DMS 273 (cell line): Measurements from ENCODE around the gene PIK3C2B.
A peak's percentile ranks its signal among the peaks of the same experiment; 100 is the strongest.
"Not testable (repeated sequence)": the region's sequence is repeated elsewhere in the genome, so short reads cannot be mapped to it uniquely, and the experiment has no call there.

Source experiments
- DNase-seq: peaks from one replicate; lab custom pipeline; 2025; ENCODE audit not compliant: unreplicated experiment; lab: John Stamatoyannopoulos, UW

The PIK3C2B gene, protein sequence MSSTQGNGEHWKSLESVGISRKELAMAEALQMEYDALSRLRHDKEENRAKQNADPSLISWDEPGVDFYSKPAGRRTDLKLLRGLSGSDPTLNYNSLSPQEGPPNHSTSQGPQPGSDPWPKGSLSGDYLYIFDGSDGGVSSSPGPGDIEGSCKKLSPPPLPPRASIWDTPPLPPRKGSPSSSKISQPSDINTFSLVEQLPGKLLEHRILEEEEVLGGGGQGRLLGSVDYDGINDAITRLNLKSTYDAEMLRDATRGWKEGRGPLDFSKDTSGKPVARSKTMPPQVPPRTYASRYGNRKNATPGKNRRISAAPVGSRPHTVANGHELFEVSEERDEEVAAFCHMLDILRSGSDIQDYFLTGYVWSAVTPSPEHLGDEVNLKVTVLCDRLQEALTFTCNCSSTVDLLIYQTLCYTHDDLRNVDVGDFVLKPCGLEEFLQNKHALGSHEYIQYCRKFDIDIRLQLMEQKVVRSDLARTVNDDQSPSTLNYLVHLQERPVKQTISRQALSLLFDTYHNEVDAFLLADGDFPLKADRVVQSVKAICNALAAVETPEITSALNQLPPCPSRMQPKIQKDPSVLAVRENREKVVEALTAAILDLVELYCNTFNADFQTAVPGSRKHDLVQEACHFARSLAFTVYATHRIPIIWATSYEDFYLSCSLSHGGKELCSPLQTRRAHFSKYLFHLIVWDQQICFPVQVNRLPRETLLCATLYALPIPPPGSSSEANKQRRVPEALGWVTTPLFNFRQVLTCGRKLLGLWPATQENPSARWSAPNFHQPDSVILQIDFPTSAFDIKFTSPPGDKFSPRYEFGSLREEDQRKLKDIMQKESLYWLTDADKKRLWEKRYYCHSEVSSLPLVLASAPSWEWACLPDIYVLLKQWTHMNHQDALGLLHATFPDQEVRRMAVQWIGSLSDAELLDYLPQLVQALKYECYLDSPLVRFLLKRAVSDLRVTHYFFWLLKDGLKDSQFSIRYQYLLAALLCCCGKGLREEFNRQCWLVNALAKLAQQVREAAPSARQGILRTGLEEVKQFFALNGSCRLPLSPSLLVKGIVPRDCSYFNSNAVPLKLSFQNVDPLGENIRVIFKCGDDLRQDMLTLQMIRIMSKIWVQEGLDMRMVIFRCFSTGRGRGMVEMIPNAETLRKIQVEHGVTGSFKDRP (N-terminal part only)

GRCh38 chr1:204494281-204495077, at the start of gene PIK3C2B:
TSS of gene PIK3C2B (minus strand) at chr1:204494805. CDS start at chr1:204469802, 25,003 bp downstream.
- DNase-seq, result peak; percentile 85

GRCh38 chr1:204544321-204544720, 49.7 kb upstream of the PIK3C2B start:
- no peak for DNase-seq

GRCh38 chr1:204541626-204542025, 47.0 kb upstream of the PIK3C2B start:
- no peak for DNase-seq

- no peak for DNase-seq
These were observed 38.2 kb upstream of the PIK3C2B start for GRCh38 chr1:204532832-204533231.

DNA sequence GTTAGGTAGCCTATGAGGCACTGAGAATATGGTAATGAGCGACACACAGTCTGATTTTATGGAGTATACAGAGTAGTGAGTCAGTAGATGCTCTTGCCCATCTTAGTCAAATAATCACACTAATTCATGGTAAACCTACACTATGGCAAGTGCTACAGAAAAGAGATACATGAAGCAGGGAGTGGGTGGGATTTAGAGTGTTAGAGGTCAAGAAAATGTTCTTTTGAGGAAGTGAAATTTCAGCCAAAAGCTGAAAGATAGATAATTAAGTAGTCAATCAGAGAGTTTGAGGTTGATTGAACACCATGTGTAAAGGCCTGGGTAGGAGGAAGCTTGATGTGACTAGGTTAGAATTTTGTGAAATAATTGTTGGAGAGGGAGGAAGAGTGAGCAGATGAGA, 36.3 kb upstream of the PIK3C2B start:
- DNase-seq, result no peak

DNA sequence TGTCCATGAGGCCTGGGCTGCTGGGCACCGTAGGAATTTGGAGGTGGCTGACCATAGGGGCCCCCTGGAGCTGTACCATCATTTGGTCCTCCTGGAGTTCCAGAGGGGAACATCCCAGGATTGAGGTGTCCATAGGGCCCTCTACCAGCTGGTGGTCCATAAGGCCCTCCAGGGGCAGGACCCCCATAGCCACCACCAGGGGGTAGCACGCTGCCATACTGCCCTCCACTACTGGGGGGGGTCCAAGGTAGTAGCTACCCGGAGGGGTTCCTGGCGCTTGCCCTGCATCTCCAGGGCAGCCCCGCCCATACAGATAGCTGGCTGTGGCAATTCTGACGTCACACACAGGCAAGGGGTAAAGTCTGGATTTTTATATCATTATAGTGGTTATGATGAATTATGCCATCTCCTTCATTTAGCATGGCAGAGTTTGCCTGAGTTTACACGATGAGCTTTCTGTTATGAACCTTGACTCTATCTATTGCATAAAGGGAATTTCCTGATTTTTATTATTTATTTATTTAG, 34.8 kb upstream of the PIK3C2B start:
- no peak for DNase-seq

- DNase-seq, result no peak
These were observed 34.1 kb upstream of the PIK3C2B start for GRCh38 chr1:204528677-204529076.

DNA sequence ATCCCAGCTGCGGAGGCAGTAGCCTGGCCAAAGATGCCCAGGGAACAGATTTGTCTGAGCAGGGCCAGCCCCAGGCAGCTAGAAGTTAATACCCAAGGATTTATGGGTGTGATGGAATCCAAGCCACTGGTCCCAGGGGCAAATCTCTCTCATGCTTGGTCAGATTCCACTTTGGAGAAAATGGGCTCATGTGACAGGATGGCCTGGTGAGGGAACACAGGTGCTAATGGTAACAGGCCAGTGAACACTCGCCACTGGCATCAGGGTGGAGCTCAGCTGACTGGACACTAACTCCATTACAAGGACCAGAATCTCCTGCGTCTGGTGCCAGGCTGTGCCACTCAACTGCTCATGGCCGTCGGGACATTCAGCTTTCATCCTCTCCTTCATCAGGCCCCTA, 33.6 kb upstream of the PIK3C2B start:
- DNase-seq, result no peak

- DNase-seq, result no peak
These were observed 30.4 kb upstream of the PIK3C2B start for GRCh38 chr1:204524986-204525385.

DNA sequence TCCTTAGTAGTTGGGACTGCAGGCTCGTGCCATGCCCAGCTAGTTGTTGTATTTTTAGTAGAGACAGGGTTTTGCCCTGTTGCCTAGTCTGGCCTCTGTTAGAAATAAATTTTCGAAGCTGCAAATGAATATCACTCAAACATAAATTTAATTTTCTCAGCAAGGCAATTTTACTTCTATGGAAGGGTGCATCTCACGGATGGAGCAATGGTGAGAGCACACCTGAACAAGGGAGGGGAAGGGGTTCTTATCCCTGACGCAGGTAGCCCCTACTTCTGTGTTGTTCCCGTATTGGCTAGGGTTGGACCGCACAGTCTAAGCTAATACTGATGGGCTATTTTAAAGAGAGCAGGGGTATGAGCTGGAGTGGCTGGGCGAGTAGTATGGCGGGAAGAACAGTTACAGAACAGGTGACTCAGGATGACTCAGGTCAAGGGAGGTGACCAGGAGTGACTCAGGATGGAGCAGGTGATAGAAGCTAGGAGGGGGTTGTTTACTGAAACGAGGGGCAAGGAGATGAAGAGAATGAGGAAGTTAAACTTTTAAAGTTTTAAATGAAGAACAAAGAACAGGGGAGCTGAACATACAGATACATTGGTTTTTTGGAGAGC, 29.1 kb upstream of the PIK3C2B start:
- no peak for DNase-seq

GRCh38 chr1:204521941-204522521, 27.4 kb upstream of the PIK3C2B start:
- DNase-seq, result not testable (repeated sequence)

- DNase-seq, result no peak
These were observed 26.5 kb upstream of the PIK3C2B start for GRCh38 chr1:204520834-204521709.

GRCh38 chr1:204517382-204517781, 22.8 kb upstream of the PIK3C2B start:
- DNase-seq, result not testable (repeated sequence)

- DNase-seq, result peak; percentile 99
These were observed 21.7 kb upstream of the PIK3C2B start, which contains the start of gene MDM4 for GRCh38 chr1:204516180-204516879. TSS of gene MDM4 (plus strand) at chr1:204516406. CDS start at chr1:204525519, 9,113 bp downstream.

- no peak for DNase-seq
These were observed 20.2 kb upstream of the PIK3C2B start for GRCh38 chr1:204514828-204515227.

DNA sequence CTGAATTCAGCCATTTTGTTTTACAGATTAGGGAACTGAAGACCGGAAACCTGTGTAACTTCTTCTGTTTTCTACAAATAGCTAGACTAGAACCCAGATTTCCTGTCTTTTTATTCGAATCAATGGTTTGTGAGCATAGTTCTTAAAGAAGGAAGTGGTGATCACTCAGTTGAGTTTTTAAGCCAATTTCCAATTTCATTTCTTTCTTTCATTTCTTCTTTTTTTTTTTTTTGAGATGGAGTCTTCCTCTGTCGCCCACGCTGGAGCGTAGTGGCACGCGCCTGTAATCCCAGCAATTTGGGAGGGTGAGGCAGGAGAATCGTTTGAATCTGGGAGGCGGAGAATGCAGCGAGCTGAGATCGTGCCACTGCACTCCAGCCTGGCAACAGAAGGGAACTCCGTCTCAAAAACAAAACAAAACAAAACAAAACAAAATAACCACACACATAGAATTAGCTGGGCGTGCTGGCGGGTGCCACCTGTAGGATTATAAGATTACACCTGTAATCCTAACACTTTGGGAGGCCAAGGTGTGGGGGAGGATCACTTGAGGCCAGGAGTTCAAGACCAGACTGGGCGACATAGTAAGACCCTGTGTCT, 18.6 kb upstream of the PIK3C2B start:
- no peak for DNase-seq

- DNase-seq, result no peak
These were observed 16.8 kb upstream of the PIK3C2B start for GRCh38 chr1:204511366-204511765.
